Neuron (in vitro differentiated cells): ENCODE measurements around the gene NCKAP5.
A peak's percentile ranks its signal among the peaks of the same experiment; 100 is the strongest.

ENCODE experiments used
- H2AFZ ChIP-seq: one replicate; pipeline ENCODE4 v1.6.1; 2013; ENCODE audit warnings: low read depth, mild to moderate bottlenecking, inconsistent platforms, low read length, moderate library complexity
- H3K27me3 ChIP-seq: one replicate; pipeline ENCODE4 v1.6.1; 2013; ENCODE audit warnings: low read length; ENCODE audit not compliant: insufficient read depth
- H3K36me3 ChIP-seq: one replicate; pipeline ENCODE4 v1.6.1; 2013; ENCODE audit warnings: low read length; ENCODE audit not compliant: insufficient read depth
- H3K4me1 ChIP-seq: one replicate; pipeline ENCODE4 v1.6.1; 2013; ENCODE audit warnings: low read length; ENCODE audit not compliant: insufficient read depth
- H3K4me3 ChIP-seq: 2 replicates; pipeline ENCODE4 v1.5.1; 2013; ENCODE audit warnings: mild to moderate bottlenecking, low read length, moderate library complexity
- H3K9me3 ChIP-seq: one replicate; pipeline ENCODE4 v1.6.1; 2013; ENCODE audit warnings: low read length

Gene NCKAP5

DNA sequence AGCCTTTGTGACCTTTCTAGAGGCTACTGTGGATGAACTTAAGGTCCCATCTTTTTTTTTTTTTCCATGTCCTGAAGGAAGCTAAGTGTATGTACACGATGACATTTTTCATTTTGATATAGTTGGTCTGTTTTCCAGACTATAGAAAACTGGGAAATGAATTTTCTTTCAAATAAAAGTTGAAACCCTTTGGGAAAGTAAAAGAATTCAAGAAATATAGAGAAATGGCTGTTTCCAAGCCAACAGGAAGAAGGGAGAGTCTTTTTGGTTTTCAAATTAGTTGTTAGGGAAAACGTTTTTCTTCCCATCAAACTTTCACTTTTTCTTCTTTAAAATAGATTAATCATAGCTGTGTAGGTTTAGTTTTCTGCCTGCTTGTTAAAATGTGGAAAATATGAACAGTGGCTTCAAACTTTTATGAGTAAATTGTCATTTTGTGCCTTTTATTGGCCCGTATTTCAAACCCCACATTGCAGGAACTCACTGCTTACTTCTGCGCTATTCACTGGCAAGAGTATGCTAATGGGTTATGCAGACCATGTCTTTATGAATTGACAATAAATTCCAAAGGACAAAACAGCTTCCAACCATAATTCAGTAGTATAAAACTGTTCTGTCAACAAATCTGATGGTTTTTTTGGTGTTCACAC lies 870.6 kb downstream of the NCKAP5 start:
- Histone ChIP-seq H3K4me3 (no peak overlapping the region), H3K9me3 (no peaks in the 10 kb centered on the region), H3K27me3 (no peaks in the 10 kb centered on the region), H3K36me3 (no peaks in the 10 kb centered on the region), H2AFZ (no peak overlapping the region), H3K4me1 (peaks cover 11% of the 10 kb centered on the region)

- Histone ChIP-seq H2AFZ (no peak overlapping the region), H3K4me3 (no peak overlapping the region), H3K27me3 (no peaks in the 10 kb centered on the region), H3K36me3 (no peaks in the 10 kb centered on the region), H3K9me3 (no peaks in the 10 kb centered on the region), H3K4me1 (peaks cover 6% of the 10 kb centered on the region)
Observed at GRCh38 chr2:132692816-132693215, 875.4 kb downstream of the NCKAP5 start.

GRCh38 chr2:132691556-132691955 lies 876.7 kb downstream of the NCKAP5 start:
- Histone ChIP-seq H3K27me3 (no peaks in the 10 kb centered on the region), H3K36me3 (no peaks in the 10 kb centered on the region), H3K4me1 (no peaks in the 10 kb centered on the region), H3K4me3 (no peak overlapping the region), H3K9me3 (no peaks in the 10 kb centered on the region), H2AFZ (no peak overlapping the region)

GRCh38 chr2:132690664-132691303 lies 877.5 kb downstream of the NCKAP5 start:
- Histone ChIP-seq H3K36me3 (no peaks in the 10 kb centered on the region), H3K27me3 (no peaks in the 10 kb centered on the region), H3K4me3 (no peak overlapping the region), H2AFZ (no peak overlapping the region), H3K9me3 (no peaks in the 10 kb centered on the region), H3K4me1 (no peaks in the 10 kb centered on the region)

DNA sequence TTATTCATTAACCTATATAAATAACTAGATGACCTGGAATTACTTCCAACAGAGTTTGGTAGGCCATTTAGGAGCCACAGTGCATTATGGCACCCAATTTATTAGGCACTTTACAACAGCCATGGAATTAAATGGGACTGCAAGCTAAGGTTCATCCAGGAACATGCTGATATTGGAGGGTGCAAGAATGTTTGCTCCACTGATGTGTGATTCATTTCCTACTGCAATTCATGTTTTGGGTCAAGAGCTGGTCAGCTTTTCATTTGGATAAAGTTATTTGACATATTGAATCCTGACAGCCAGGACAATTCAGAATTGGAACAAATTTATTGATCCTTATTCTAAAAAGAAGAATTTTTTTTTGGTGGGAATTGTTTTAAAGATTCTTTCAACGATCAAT lies 886.5 kb downstream of the NCKAP5 start:
- Histone ChIP-seq H3K9me3 (no peaks in the 10 kb centered on the region), H2AFZ (no peak overlapping the region), H3K36me3 (no peaks in the 10 kb centered on the region), H3K4me1 (no peaks in the 10 kb centered on the region), H3K27me3 (no peaks in the 10 kb centered on the region), H3K4me3 (no peak overlapping the region)

DNA sequence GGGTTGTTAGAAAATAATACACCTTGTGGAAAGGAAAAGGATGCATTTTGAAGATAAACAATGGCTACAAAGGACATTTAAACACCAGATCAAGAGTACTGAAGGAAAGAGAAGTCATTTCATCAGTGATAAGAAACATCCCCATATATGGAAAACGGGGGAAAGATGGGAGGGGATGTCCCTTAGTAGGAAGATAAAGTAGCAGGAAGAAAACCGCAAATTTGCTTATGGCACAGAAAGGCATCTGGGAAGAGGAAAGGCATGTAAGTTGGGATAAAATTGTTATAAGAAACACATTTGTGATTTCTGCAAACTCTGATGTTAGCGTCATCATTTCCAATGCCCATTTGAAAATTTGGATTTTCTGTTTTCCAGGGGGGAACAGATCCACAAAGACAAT lies 887.7 kb downstream of the NCKAP5 start:
- Histone ChIP-seq H3K4me3 (no peak overlapping the region), H3K27me3 (no peaks in the 10 kb centered on the region), H3K36me3 (no peaks in the 10 kb centered on the region), H3K9me3 (no peaks in the 10 kb centered on the region), H2AFZ (no peak overlapping the region), H3K4me1 (no peaks in the 10 kb centered on the region)

DNA sequence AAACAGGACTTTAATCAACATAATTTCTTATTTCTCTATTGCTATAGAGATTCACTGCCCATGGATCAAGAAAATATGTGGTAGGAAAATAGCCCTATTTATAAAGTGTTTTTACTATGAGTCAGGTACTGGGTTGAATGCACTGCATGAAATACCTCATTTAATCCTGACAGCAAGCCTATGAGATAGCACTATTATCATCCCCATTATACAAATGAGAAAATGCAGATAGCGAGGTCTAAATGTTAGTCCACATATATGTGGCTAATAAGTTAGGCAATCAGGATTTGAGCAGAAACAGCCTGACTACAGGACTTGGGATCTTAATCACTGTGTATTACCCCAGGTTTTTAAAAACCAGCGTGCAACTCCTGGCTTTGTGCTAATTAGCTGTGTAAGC lies 889.8 kb downstream of the NCKAP5 start:
- no peak overlapping the region for H3K4me3 ChIP-seq
- no peak overlapping the region for H2AFZ ChIP-seq
- no peaks in the 10 kb centered on the region for H3K27me3 ChIP-seq
- no peaks in the 10 kb centered on the region for H3K36me3 ChIP-seq
- H3K4me1 ChIP-seq = no peaks in the 10 kb centered on the region
- no peaks in the 10 kb centered on the region for H3K9me3 ChIP-seq

DNA sequence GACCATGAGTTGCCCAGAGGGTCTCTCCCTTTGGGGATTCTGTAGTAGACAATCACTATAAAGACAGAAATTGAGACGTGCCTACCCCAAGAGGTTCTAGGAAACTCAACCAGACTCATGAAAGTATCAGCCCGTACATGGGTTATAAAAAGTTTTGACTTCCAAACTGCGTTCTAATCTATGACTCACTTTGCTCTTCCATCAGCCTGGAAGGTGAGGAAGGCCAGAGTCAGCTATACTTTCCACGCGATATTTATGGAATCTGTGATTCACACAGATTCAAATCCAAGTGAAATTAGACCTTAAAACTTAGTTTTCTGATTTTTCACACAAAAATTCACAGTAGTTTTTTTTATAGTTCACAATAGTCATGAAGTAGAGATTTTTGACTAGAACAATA lies 890.6 kb downstream of the NCKAP5 start:
- no peaks in the 10 kb centered on the region for H3K27me3 ChIP-seq

DNA sequence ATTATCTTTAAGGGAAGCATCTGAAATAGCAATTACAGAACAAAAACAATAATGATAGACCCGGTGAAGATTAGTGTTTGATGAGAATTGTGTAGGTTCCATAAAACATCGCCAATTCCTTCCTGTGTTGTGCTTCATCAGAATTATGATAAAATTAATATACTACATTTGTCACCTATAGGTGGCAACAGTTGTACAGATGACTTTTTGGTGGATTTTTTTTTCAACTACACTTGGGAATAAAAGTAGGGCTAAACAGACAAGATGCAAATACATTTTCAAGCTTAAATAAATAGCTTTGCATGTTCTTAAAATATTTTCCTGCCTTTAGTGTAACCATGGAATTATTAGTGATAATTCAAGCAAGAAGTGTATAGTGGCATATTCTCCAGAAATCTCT lies 891.3 kb downstream of the NCKAP5 start:
- H2AFZ ChIP-seq = no peak overlapping the region
- no peaks in the 10 kb centered on the region for H3K27me3 ChIP-seq
- H3K4me1 ChIP-seq = peaks cover 10% of the 10 kb centered on the region
- no peaks in the 10 kb centered on the region for H3K9me3 ChIP-seq
- H3K4me3 ChIP-seq = no peak overlapping the region
- no peaks in the 10 kb centered on the region for H3K36me3 ChIP-seq

More for the DNA sequence above, 890.6 kb downstream of the NCKAP5 start:
- Histone ChIP-seq H3K4me1 (peaks cover 4% of the 10 kb centered on the region), H3K36me3 (no peaks in the 10 kb centered on the region), H3K9me3 (no peaks in the 10 kb centered on the region), H3K4me3 (no peak overlapping the region), H2AFZ (no peak overlapping the region)

GRCh38 chr2:132671151-132671835 lies 897.0 kb downstream of the NCKAP5 start:
- H3K4me1 ChIP-seq = peaks cover 40% of the 10 kb centered on the region
- H3K27me3 ChIP-seq = no peaks in the 10 kb centered on the region
- peak overlapping the region; percentile 57 for H3K4me3 ChIP-seq
- H3K9me3 ChIP-seq = no peaks in the 10 kb centered on the region
- peak overlapping the region; percentile 32 for H2AFZ ChIP-seq
- H3K36me3 ChIP-seq = peaks cover 4% of the 10 kb centered on the region

DNA sequence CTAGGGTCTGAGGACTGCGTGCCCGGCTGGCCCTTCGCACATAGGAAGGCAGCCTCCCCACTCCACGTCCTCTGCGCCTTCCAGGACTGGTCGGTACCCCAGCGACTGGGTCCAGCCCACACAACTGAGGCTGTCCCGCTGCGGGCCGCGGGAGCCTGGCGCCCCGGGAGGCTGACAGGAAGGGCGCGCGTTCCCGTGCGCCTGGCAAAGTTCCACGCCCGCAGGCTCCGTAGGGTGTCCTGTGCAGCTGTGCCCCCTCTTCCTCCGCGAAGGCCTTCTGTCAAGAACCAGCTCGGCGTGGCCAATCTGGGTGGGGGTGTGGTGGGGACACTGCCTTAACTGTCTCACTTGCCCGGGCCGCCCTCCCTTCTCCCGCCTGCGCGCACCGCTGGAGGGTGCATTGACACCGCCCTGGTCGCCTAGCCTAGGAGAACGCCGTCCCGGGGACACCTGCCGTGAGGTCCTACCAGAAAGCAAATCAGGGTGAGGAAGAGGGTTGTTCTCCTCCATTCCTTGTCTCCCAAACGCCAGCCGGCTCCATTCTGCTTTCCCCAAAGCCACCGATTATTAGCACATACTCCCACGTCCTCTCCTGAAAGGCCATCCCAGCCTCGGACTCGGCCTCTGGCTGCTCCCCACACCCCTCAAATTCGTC lies 897.6 kb downstream of the NCKAP5 start:
- peak overlapping the region; percentile 57 for H3K4me3 ChIP-seq
- H3K27me3 ChIP-seq = no peaks in the 10 kb centered on the region
- peaks cover 40% of the 10 kb centered on the region for H3K4me1 ChIP-seq
- peak overlapping the region; percentile 32 for H2AFZ ChIP-seq
- H3K9me3 ChIP-seq = no peaks in the 10 kb centered on the region
- peaks cover 4% of the 10 kb centered on the region for H3K36me3 ChIP-seq

GRCh38 chr2:132669908-132670495 lies 898.3 kb downstream of the NCKAP5 start, which contains the start of gene LYPD1:
LYPD1 (minus strand) TSS chr2:132670205; CDS start chr2:132669932, 273 bp downstream.
- peak within 1 kb of the TSS; percentile 57 for H3K4me3 ChIP-seq
- peaks cover 40% of the 10 kb centered on the region for H3K4me1 ChIP-seq
- peaks cover 4% of the 10 kb centered on the region for H3K36me3 ChIP-seq
- H2AFZ ChIP-seq = peak within 1 kb of the TSS; percentile 32
- H3K27me3 ChIP-seq = no peaks in the 10 kb centered on the region
- H3K9me3 ChIP-seq = no peaks in the 10 kb centered on the region
